Astrocyte (in vitro differentiated cells and primary cell): ENCODE results near the gene KRT33A. TPM values are rescaled to one million over a fixed set of nuclear protein-coding genes. Genes with fewer than 3 reads are reported as not detected.

Experiments
- DNase-seq: peaks from one replicate; pipeline ENCODE4 v3.0.0-alpha.2; 2010; ENCODE audit warnings: low read depth
- FAIRE-seq: peaks from 2 replicates; lab custom pipeline; 2011; peaks lifted over from hg19 to GRCh38; lab: Jason Lieb, UNC
- H2AFZ ChIP-seq: 2 replicates; pipeline ENCODE4 v1.6.0; 2012; ENCODE audit warnings: low read depth, low read length, inconsistent platforms
- H3K27ac ChIP-seq: 2 replicates; pipeline ENCODE4 v1.5.1; 2011; ENCODE audit warnings: low read depth, low read length, inconsistent platforms
- H3K27me3 ChIP-seq: 2 replicates; pipeline ENCODE4 v1.6.0; 2011; ENCODE audit warnings: low read length, inconsistent platforms; ENCODE audit not compliant: insufficient read depth
- H3K36me3 ChIP-seq: 2 replicates; pipeline ENCODE4 v1.5.1; 2011; ENCODE audit warnings: low read length, inconsistent platforms; ENCODE audit not compliant: insufficient read depth
- H3K4me1 ChIP-seq: 2 replicates; pipeline ENCODE4 v1.5.1; 2011; ENCODE audit warnings: low read length, inconsistent platforms; ENCODE audit not compliant: insufficient read depth
- H3K4me2 ChIP-seq: 2 replicates; pipeline ENCODE4 v1.6.0; 2012; ENCODE audit warnings: low read length, inconsistent platforms
- H3K4me3 ChIP-seq: 2 replicates; pipeline ENCODE4 v1.5.1; 2011; ENCODE audit warnings: low read depth, mild to moderate bottlenecking, low read length, inconsistent platforms; ENCODE audit not compliant: insufficient read depth
- H3K79me2 ChIP-seq: 2 replicates; pipeline ENCODE4 v1.6.0; 2012; ENCODE audit warnings: mild to moderate bottlenecking, low read length, inconsistent platforms; ENCODE audit not compliant: insufficient read depth
- H3K9ac ChIP-seq: 2 replicates; pipeline ENCODE4 v1.6.0; 2012; ENCODE audit warnings: mild to moderate bottlenecking, low read length, inconsistent platforms
- H3K9me3 ChIP-seq: 2 replicates; pipeline ENCODE4 v1.5.1; 2012; ENCODE audit warnings: low read depth, mild to moderate bottlenecking, low read length, inconsistent platforms; ENCODE audit not compliant: insufficient read depth
- H4K20me1 ChIP-seq: 2 replicates; pipeline ENCODE4 v1.6.0; 2012; ENCODE audit warnings: low read length, inconsistent platforms; ENCODE audit not compliant: insufficient read depth
- H3K27ac Mint-ChIP-seq: one replicate; pipeline ENCODE4 v1.8.0; 2021; ENCODE audit warnings: mild to moderate bottlenecking, mixed read lengths; ENCODE audit not compliant: unreplicated experiment
- H3K27me3 Mint-ChIP-seq: one replicate; pipeline ENCODE4 v1.8.0; 2021; ENCODE audit warnings: low read depth, mixed read lengths; ENCODE audit not compliant: unreplicated experiment
- H3K36me3 Mint-ChIP-seq: one replicate; pipeline ENCODE4 v1.8.0; 2021; ENCODE audit warnings: low read depth, mixed read lengths; ENCODE audit not compliant: unreplicated experiment
- H3K4me1 Mint-ChIP-seq: one replicate; pipeline ENCODE4 v1.8.0; 2021; ENCODE audit warnings: low read depth, mixed read lengths; ENCODE audit not compliant: unreplicated experiment
- H3K4me3 Mint-ChIP-seq: one replicate; pipeline ENCODE4 v1.8.0; 2021; ENCODE audit warnings: mild to moderate bottlenecking, moderate library complexity, mixed read lengths; ENCODE audit not compliant: unreplicated experiment
- H3K9me3 Mint-ChIP-seq: one replicate; pipeline ENCODE4 v1.8.0; 2021; ENCODE audit warnings: mild to moderate bottlenecking, mixed read lengths; ENCODE audit not compliant: unreplicated experiment
- CTCF ChIP-seq: IDR thresholded peaks from 2 replicates; pipeline ENCODE4 v1.5.1; 2011; ENCODE audit warnings: low read depth, mild to moderate bottlenecking, inconsistent platforms, low read length, moderate library complexity; ENCODE audit not compliant: insufficient read depth
- EZH2 ChIP-seq: IDR thresholded peaks from 2 replicates; pipeline ENCODE4 v1.6.1; 2012; ENCODE audit warnings: mild to moderate bottlenecking, low read length, inconsistent platforms; ENCODE audit not compliant: insufficient read depth
- total RNA-seq: library from RNA; stranded (reverse); gene quantifications from 2 replicates; pipeline ENCODE4 v1.2.1, GENCODE V29; 2021

Gene KRT33A
- total RNA-seq, 1 donor from 2014 or later, result not detected

GRCh38 chr17:41339571-41340172, 11.0 kb downstream of the KRT33A start:
- no peak overlapping the region for H2AFZ ChIP-seq
- no peak overlapping the region for H3K9ac ChIP-seq
- no peak overlapping the region for H3K4me2 ChIP-seq
- DNase-seq, result no peak
- Mint-ChIP-seq H3K4me1 (no peaks in the 10 kb centered on the region), H3K27ac (no peak overlapping the region), H3K27me3 (peaks cover 11% of the 10 kb centered on the region), H3K36me3 (no peaks in the 10 kb centered on the region), H3K4me3 (no peak overlapping the region), H3K9me3 (peaks cover 11% of the 10 kb centered on the region)
- H3K36me3 ChIP-seq, result no peaks in the 10 kb centered on the region
- H3K79me2 ChIP-seq, result no peaks in the 10 kb centered on the region
- TF ChIP-seq EZH2 (no peak), CTCF (no peak)
- no peaks in the 10 kb centered on the region for H4K20me1 ChIP-seq
- H3K4me3 ChIP-seq, result no peak overlapping the region
- peaks cover 2% of the 10 kb centered on the region for H3K9me3 ChIP-seq
- no peaks in the 10 kb centered on the region for H3K4me1 ChIP-seq
- no peak for FAIRE-seq
- H3K27me3 ChIP-seq, result no peaks in the 10 kb centered on the region
- H3K27ac ChIP-seq, result no peak overlapping the region

- Mint-ChIP-seq H3K27me3 (peaks cover 12% of the 10 kb centered on the region), H3K4me1 (no peaks in the 10 kb centered on the region), H3K27ac (no peak overlapping the region), H3K4me3 (no peak overlapping the region), H3K36me3 (no peaks in the 10 kb centered on the region), H3K9me3 (peaks cover 11% of the 10 kb centered on the region)
- peaks cover 2% of the 10 kb centered on the region for H3K9me3 ChIP-seq
- no peak overlapping the region for H3K27ac ChIP-seq
- no peaks in the 10 kb centered on the region for H3K4me1 ChIP-seq
- no peak overlapping the region for H3K4me2 ChIP-seq
- no peak overlapping the region for H3K4me3 ChIP-seq
- no peaks in the 10 kb centered on the region for H3K36me3 ChIP-seq
- FAIRE-seq (no peak), DNase-seq (no peak)
- H3K27me3 ChIP-seq, result no peaks in the 10 kb centered on the region
- no peaks in the 10 kb centered on the region for H4K20me1 ChIP-seq
- no peaks in the 10 kb centered on the region for H3K79me2 ChIP-seq
- no peak overlapping the region for H2AFZ ChIP-seq
- TF ChIP-seq CTCF (no peak), EZH2 (no peak)
- no peak overlapping the region for H3K9ac ChIP-seq
Observed at GRCh38 chr17:41338961-41339485, 11.6 kb downstream of the KRT33A start.

GRCh38 chr17:41335747-41336146, 14.9 kb downstream of the KRT33A start:
- Histone ChIP-seq H3K79me2 (no peaks in the 10 kb centered on the region), H3K36me3 (no peaks in the 10 kb centered on the region), H4K20me1 (no peaks in the 10 kb centered on the region), H2AFZ (no peak overlapping the region), H3K27ac (no peak overlapping the region), H3K9ac (no peak overlapping the region), H3K27me3 (no peaks in the 10 kb centered on the region), H3K4me1 (no peaks in the 10 kb centered on the region), H3K4me2 (no peak overlapping the region), H3K9me3 (no peaks in the 10 kb centered on the region), H3K4me3 (no peak overlapping the region)
- no peaks in the 10 kb centered on the region for H3K9me3 Mint-ChIP-seq
- DNase-seq, result no peak
- peaks cover 2% of the 10 kb centered on the region for H3K36me3 Mint-ChIP-seq
- H3K27me3 Mint-ChIP-seq, result peaks cover 24% of the 10 kb centered on the region
- H3K4me3 Mint-ChIP-seq, result no peak overlapping the region
- TF ChIP-seq CTCF (no peak), EZH2 (no peak)
- H3K27ac Mint-ChIP-seq, result no peak overlapping the region
- no peak for FAIRE-seq
- H3K4me1 Mint-ChIP-seq, result no peaks in the 10 kb centered on the region
